ENCODE data around the gene FRAT2. TPM values are rescaled to one million over a fixed set of nuclear protein-coding genes. Genes with fewer than 3 reads are reported as not detected.

FRAT2 gene
- total and polyA plus RNA-seq, 4 donors = 2.7 to 15.1 (median 11.7) TPM

- TF ChIP-seq EGR1 (IDR thresholded peaks at IDR 0.05; ENCODE audit: low read depth in 2 of 2) (peak in 1 of 2 donors; percentile 41), ATF3 (IDR thresholded peaks at IDR 0.05) (peak; percentile 72), NR2F2 (IDR thresholded peaks at IDR 0.05) (peak; percentile 37), ZBTB33 (IDR thresholded peaks at IDR 0.05) (peak; percentile 63), JUND (IDR thresholded peaks at IDR 0.05) (peak; percentile 65 to 78), MAX (IDR thresholded peaks at IDR 0.05) (peak; percentile 66), REST (IDR thresholded peaks at IDR 0.05) (peak; percentile 46), CTCF (IDR thresholded peaks at IDR 0.05; ENCODE audit: low read depth, low read length, missing input control) (no peak), YY1 (IDR thresholded peaks at IDR 0.05) (peak; percentile 71), GABPA (IDR thresholded peaks at IDR 0.05 in 1 of 2, conservative IDR thresholded peaks at IDR 0.05 in 1 of 2) (no peak), FOXA2 (IDR thresholded peaks at IDR 0.05) (peak; percentile 82), SP1 (IDR thresholded peaks at IDR 0.05) (peak; percentile 84), RXRA (IDR thresholded peaks at IDR 0.05) (peak; percentile 83), RAD21 (IDR thresholded peaks at IDR 0.05) (peak; percentile 12 to 52), TAF1 (conservative IDR thresholded peaks at IDR 0.05) (no peak), HNF4G (IDR thresholded peaks at IDR 0.05) (no peak), HNF4A (conservative IDR thresholded peaks at IDR 0.05) (peak; percentile 61 to 64), FOXA1 (IDR thresholded peaks at IDR 0.05) (peak; percentile 86)
- peak overlapping the region in 1 of 2 donors; percentile 59 for H3K9ac ChIP-seq (ENCODE audit: low read depth in 1 of 2, low read length in 2 of 2)
- H3K27ac ChIP-seq (ENCODE audit: low read depth in 1 of 2, low read length in 2 of 2) = peak overlapping the region; percentile 81 to 95
- no peak for DNase-seq (ENCODE audit: low spot score)
- 26% methylated on average over 7 of the region's 7 CpGs for WGBS
- H3K27me3 ChIP-seq (ENCODE audit: control insufficient read depth in 4 of 4, insufficient read depth in 4 of 4, low read length in 3 of 4) = no peaks in the 10 kb centered on the region
- peaks cover 17 to 59% (median 43%) of the 10 kb centered on the region in 4 donors for H3K4me1 ChIP-seq (ENCODE audit: control insufficient read depth in 4 of 4, insufficient read depth in 4 of 4, low read length in 3 of 4)
- no peak overlapping the region for H3K4me3 ChIP-seq (ENCODE audit: low read depth in 1 of 3, low read length in 3 of 3)
- H3K9me3 ChIP-seq (ENCODE audit: control insufficient read depth in 4 of 4, low read length in 3 of 4) = no peaks in the 10 kb centered on the region
- no peaks in the 10 kb centered on the region for H3K36me3 ChIP-seq (ENCODE audit: control insufficient read depth in 4 of 4, insufficient read depth in 3 of 4, low read depth in 1 of 4, low read length in 3 of 4)
Observed at GRCh38 chr10:97327348-97328294, 6.9 kb downstream of the FRAT2 start.
